Neural cell (in vitro differentiated cells): Measurements from ENCODE around the gene TIAM1.

ENCODE experiments used
- EP300 ChIP-seq: fragments of 450-650 bp; conservative IDR thresholded peaks from 2 replicates; pipeline ENCODE4 v1.6.1; 2014; ENCODE audit warnings: antibody characterized with exemption, mild to moderate bottlenecking, moderate library complexity; ENCODE audit not compliant: poor library complexity, severe bottlenecking
- EZH2 ChIP-seq: fragments of 200-600, 300-800 bp; shearing (Covaris generic), sonication (generic); IDR thresholded peaks from 2 replicates; pipeline ENCODE4 v1.6.1; 2014; ENCODE audit warnings: antibody characterized with exemption, low read length, borderline replicate concordance, mild to moderate bottlenecking; ENCODE audit not compliant: insufficient read depth, poor library complexity, severe bottlenecking
- TAF1 ChIP-seq: IDR thresholded peaks from 2 replicates; pipeline ENCODE4 v1.6.1; 2012; ENCODE audit warnings: low read depth
- TF ChIP-seq, protein P1 (sequence below): fragments of 450-650 bp; IDR thresholded peaks from 2 replicates; pipeline ENCODE4 v1.5.1; 2014; ENCODE audit warnings: antibody characterized with exemption, mild to moderate bottlenecking, moderate library complexity; ENCODE audit not compliant: poor library complexity, severe bottlenecking
- TF ChIP-seq, protein P2 (sequence below): IDR thresholded peaks from 2 replicates; pipeline ENCODE4 v1.6.1; 2012; ENCODE audit warnings: borderline replicate concordance

DNA sequence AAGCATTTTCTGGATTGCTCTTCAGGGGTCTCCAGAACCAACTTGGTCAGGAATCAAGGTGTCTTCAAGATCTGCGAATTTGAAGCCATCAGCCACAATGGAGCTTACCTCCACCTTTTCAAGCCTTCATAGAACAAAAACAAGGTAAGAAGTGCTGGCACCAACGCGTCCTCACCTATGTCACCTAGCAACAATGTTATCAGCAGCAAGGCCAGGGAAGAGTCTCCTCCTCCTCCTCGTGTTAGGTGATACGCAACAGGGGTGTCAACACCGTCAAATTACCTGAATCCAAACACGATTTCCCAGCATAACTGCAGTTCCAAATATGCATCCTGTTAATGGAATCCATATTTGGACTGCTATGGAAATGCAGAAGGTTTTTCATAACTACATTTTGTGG is 4.1 kb upstream of the TIAM1 start:
- TF ChIP-seq, protein P1, sequence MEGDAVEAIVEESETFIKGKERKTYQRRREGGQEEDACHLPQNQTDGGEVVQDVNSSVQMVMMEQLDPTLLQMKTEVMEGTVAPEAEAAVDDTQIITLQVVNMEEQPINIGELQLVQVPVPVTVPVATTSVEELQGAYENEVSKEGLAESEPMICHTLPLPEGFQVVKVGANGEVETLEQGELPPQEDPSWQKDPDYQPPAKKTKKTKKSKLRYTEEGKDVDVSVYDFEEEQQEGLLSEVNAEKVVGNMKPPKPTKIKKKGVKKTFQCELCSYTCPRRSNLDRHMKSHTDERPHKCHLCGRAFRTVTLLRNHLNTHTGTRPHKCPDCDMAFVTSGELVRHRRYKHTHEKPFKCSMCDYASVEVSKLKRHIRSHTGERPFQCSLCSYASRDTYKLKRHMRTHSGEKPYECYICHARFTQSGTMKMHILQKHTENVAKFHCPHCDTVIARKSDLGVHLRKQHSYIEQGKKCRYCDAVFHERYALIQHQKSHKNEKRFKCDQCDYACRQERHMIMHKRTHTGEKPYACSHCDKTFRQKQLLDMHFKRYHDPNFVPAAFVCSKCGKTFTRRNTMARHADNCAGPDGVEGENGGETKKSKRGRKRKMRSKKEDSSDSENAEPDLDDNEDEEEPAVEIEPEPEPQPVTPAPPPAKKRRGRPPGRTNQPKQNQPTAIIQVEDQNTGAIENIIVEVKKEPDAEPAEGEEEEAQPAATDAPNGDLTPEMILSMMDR: no peak
- TF ChIP-seq EZH2 (no peak), TAF1 (no peak), EP300 (no peak)
- TF ChIP-seq, protein P2, sequence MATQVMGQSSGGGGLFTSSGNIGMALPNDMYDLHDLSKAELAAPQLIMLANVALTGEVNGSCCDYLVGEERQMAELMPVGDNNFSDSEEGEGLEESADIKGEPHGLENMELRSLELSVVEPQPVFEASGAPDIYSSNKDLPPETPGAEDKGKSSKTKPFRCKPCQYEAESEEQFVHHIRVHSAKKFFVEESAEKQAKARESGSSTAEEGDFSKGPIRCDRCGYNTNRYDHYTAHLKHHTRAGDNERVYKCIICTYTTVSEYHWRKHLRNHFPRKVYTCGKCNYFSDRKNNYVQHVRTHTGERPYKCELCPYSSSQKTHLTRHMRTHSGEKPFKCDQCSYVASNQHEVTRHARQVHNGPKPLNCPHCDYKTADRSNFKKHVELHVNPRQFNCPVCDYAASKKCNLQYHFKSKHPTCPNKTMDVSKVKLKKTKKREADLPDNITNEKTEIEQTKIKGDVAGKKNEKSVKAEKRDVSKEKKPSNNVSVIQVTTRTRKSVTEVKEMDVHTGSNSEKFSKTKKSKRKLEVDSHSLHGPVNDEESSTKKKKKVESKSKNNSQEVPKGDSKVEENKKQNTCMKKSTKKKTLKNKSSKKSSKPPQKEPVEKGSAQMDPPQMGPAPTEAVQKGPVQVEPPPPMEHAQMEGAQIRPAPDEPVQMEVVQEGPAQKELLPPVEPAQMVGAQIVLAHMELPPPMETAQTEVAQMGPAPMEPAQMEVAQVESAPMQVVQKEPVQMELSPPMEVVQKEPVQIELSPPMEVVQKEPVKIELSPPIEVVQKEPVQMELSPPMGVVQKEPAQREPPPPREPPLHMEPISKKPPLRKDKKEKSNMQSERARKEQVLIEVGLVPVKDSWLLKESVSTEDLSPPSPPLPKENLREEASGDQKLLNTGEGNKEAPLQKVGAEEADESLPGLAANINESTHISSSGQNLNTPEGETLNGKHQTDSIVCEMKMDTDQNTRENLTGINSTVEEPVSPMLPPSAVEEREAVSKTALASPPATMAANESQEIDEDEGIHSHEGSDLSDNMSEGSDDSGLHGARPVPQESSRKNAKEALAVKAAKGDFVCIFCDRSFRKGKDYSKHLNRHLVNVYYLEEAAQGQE: no peak
